ENCODE measurements around the gene SLC5A11.

- no peak for TF ChIP-seq CTCF (conservative IDR thresholded peaks at IDR 0.05; ENCODE audit: low read depth, low read length)
- TF ChIP-seq EZH2 (IDR thresholded peaks at IDR 0.05; ENCODE audit: borderline replicate concordance, low read depth, low read length, poor library complexity, severe bottlenecking) = no peak
These were observed 30.5 kb downstream of the SLC5A11 start for GRCh38 chr16:24876231-24876630.
